GM12873 (cell line): Measurements from ENCODE around the gene GMIP.

Experiments
- CTCF ChIP-seq: IDR thresholded peaks from 2 replicates; pipeline ENCODE4 v1.5.1; 2012; ENCODE audit warnings: low read depth, mild to moderate bottlenecking, moderate library complexity, low read length, control low read depth; ENCODE audit not compliant: insufficient read depth; ENCODE audit errors: missing control alignments

The GMIP gene

GRCh38 chr19:19643158-19644053, at the start of gene GMIP:
Gene GMIP, minus strand, starts transcription at chr19:19643657. Its CDS starts 128 bp downstream, at chr19:19643529.
- TF ChIP-seq CTCF: peak; percentile 80

GRCh38 chr19:19691683-19692082, 48.2 kb upstream of the GMIP start:
- no peak for TF ChIP-seq CTCF

- no peak for TF ChIP-seq CTCF
Observed at GRCh38 chr19:19687090-19687489, 43.6 kb upstream of the GMIP start.

- TF ChIP-seq CTCF: no peak
Observed at GRCh38 chr19:19686580-19686979, 43.1 kb upstream of the GMIP start.

GRCh38 chr19:19679176-19680073, 36.0 kb upstream of the GMIP start:
- no peak for TF ChIP-seq CTCF

- TF ChIP-seq CTCF: no peak
Observed at GRCh38 chr19:19677579-19677978, 34.1 kb upstream of the GMIP start.

- no peak for TF ChIP-seq CTCF
Observed at GRCh38 chr19:19674315-19674714, 30.9 kb upstream of the GMIP start.
